GM19395 (cell line): ENCODE results near the gene INO80C.

ENCODE experiments used
- ATAC-seq: cut with Tn5 transposase; IDR thresholded peaks from one replicate; pipeline ENCODE4 v1.9.1; 2021; ENCODE audit warnings: mild to moderate bottlenecking, moderate library complexity; ENCODE audit not compliant: unreplicated experiment

The INO80C gene

GRCh38 chr18:35435401-35435800 lies 62.4 kb downstream of the INO80C start:
- no peak for ATAC-seq

GRCh38 chr18:35432565-35433001 lies 65.2 kb downstream of the INO80C start:
- no peak for ATAC-seq

- ATAC-seq: no peak
Measured at GRCh38 chr18:35431374-35431741, 66.4 kb downstream of the INO80C start.

- ATAC-seq: no peak
Measured at GRCh38 chr18:35430721-35431373, 66.9 kb downstream of the INO80C start.

GRCh38 chr18:35426786-35427185 lies 71.0 kb downstream of the INO80C start:
- no peak for ATAC-seq

- no peak for ATAC-seq
Measured at GRCh38 chr18:35424356-35424755, 73.4 kb downstream of the INO80C start.

GRCh38 chr18:35422237-35422636 lies 75.5 kb downstream of the INO80C start:
- no peak for ATAC-seq

- ATAC-seq: no peak
Measured at GRCh38 chr18:35418610-35419009, 79.2 kb downstream of the INO80C start.
